ENCODE measurements around the gene PSMD2.

The PSMD2 gene

GRCh38 chr3:184298759-184299487 is at the start of gene PSMD2:
Gene PSMD2 (plus strand): TSS chr3:184299241. CDS start chr3:184299267, 26 bp downstream.
- no peak for TF ChIP-seq CTCF (IDR thresholded peaks at IDR 0.05; ENCODE audit: insufficient read depth, low read length, poor library complexity, severe bottlenecking)
- peak within 1 kb of the TSS; percentile 94 for H3K4me3 ChIP-seq (replicated peaks; ENCODE audit: low read depth, low read length)
- H3K27me3 ChIP-seq (replicated peaks; ENCODE audit: control insufficient read depth, insufficient read depth, low read length) = no peaks in the 10 kb centered on the region
- DNase-seq (ENCODE audit: extremely low read depth, insufficient read length) = peak; percentile 97
- H3K36me3 ChIP-seq (ENCODE audit: control insufficient read depth, insufficient read depth, low read length) = peaks cover 15% of the 10 kb centered on the region

GRCh38 chr3:184249412-184250166 is 49.5 kb upstream of the PSMD2 start, which contains the start of gene EEF1AKMT4:
Gene EEF1AKMT4 (plus strand): TSS chr3:184249672. CDS start chr3:184249695, 23 bp downstream.
- peak within 1 kb of the TSS; percentile 99 for H3K4me3 ChIP-seq (replicated peaks; ENCODE audit: low read depth, low read length)
- peak; percentile 31 for TF ChIP-seq CTCF (IDR thresholded peaks at IDR 0.05; ENCODE audit: insufficient read depth, low read length, poor library complexity, severe bottlenecking)
- peaks cover 8% of the 10 kb centered on the region for H3K36me3 ChIP-seq (ENCODE audit: control insufficient read depth, insufficient read depth, low read length)
- no peaks in the 10 kb centered on the region for H3K27me3 ChIP-seq (replicated peaks; ENCODE audit: control insufficient read depth, insufficient read depth, low read length)
- DNase-seq (ENCODE audit: extremely low read depth, insufficient read length) = peak; percentile 94

- H3K36me3 ChIP-seq (ENCODE audit: control insufficient read depth, insufficient read depth, low read length) = peaks cover 1% of the 10 kb centered on the region; the same call in 1 of the 2 replicates
- H3K4me3 ChIP-seq (replicated peaks; ENCODE audit: low read depth, low read length) = peak overlapping the region; percentile 99
- peak; percentile 95 for TF ChIP-seq CTCF (IDR thresholded peaks at IDR 0.05; ENCODE audit: insufficient read depth, low read length, poor library complexity, severe bottlenecking)
- peak; percentile 78 for DNase-seq (ENCODE audit: extremely low read depth, insufficient read length)
- no peaks in the 10 kb centered on the region for H3K27me3 ChIP-seq (replicated peaks; ENCODE audit: control insufficient read depth, insufficient read depth, low read length)
These were observed 48.7 kb upstream of the PSMD2 start for GRCh38 chr3:184250167-184250828.

GRCh38 chr3:184255291-184256039 is 43.6 kb upstream of the PSMD2 start:
- TF ChIP-seq CTCF (IDR thresholded peaks at IDR 0.05; ENCODE audit: insufficient read depth, low read length, poor library complexity, severe bottlenecking) = no peak
- Histone ChIP-seq H3K27me3 (replicated peaks; ENCODE audit: control insufficient read depth, insufficient read depth, low read length) (no peaks in the 10 kb centered on the region), H3K36me3 (ENCODE audit: control insufficient read depth, insufficient read depth, low read length) (no peaks in the 10 kb centered on the region), H3K4me3 (replicated peaks; ENCODE audit: low read depth, low read length) (no peak overlapping the region)
- DNase-seq (ENCODE audit: extremely low read depth, insufficient read length) = no peak
